ENCODE results near the gene ADGRB2.

The ADGRB2 gene

DNA sequence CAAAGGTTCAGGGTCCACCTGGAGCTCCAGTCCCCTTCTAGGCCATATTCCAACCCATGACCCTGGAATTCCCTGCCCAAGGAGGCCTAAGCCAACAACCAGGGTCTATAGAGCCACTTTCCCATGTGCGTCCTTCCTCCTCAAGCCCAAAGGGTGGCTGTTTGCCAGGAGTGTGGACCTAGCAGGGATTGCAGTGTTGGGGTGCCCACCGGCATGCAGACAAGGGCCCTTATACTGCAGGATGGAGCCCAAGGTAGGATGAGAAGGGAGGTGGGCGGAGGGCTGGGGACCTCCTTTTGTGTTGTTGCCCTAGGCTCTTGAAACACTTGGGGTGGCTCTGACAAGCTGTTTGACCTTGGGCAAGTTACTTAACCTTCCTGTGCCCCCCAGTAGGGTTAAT, 19.7 kb upstream of the ADGRB2 start:
- DNase-seq: no peak

DNA sequence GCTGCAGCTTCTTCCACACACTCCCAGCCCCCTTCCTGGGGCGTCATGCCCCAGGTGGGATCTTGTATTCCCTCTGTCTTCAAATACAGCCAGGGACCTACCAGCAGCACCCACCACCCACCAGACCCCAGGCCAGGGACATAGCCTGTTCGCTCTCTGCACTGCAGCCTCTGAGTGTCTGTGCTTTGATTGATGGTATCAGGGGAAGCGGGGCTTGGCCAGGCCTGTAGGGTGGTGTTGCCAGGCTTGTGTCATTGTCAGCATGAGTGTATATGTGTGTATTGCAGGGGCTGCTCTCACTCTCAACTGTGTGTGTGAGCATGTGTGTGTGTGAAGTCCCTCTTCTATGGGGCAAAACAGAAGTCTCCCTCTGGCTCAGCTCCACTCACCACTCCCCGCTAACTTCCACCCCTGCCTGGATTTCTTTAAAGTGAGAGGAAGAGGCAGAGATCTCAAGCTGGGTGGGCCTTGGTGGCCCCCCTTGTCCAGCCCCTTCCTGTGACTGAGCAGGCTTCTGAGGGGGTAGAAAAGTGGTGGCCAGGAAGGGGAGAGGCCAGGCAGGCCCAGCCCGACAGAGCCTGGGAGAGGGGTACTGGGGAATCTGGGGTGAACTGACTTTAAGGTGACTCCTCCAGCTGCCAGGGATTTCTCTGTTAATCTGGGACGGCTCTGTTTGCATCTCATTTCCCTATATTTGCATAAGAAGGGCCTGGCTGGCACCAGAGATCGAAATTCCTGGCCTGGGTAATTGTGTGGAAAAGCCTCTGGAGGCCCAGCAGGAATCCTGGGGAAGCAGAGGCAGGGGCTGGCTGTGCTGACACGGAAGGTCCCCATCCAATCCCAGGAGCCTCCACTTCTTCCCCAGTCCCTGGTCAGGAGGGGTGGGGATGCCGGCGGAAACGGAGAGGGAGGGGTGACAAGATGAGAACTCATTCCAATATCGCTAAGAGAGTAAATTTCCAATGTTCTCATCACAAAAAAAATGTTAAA, 18.6 kb upstream of the ADGRB2 start:
- DNase-seq: no peak

DNA sequence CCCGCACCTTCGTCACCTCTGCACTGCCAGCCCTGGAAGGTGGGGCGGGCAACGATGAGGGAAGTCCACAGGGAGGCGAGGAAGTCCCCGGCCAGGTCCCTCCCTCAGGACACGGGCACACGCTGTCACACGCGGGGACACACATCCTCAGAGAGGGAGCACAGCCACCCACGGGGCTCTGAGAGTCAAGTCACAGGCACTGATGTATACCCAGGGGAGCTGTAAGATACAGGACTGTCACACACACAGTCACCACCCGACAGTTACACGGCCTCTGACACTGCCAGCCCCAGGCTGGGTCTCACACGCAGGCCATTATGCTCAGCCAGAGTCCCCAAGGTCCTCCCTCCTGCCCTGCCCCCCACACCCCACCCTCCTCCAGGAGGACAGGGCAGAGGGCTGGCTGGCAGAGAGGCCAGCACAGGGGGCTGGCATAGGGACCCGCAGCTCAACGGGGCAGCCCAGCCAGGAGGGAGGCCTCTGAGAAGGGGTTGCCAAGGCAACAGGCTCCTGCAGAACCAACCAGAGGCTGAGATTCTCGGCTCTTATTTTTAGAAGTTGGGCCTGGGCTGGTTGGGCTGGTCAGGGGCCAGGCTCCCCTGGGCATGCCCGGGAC, 17.7 kb upstream of the ADGRB2 start:
- DNase-seq: peak in 27 of 58 donors; percentile 14 to 62 (median 33)

DNA sequence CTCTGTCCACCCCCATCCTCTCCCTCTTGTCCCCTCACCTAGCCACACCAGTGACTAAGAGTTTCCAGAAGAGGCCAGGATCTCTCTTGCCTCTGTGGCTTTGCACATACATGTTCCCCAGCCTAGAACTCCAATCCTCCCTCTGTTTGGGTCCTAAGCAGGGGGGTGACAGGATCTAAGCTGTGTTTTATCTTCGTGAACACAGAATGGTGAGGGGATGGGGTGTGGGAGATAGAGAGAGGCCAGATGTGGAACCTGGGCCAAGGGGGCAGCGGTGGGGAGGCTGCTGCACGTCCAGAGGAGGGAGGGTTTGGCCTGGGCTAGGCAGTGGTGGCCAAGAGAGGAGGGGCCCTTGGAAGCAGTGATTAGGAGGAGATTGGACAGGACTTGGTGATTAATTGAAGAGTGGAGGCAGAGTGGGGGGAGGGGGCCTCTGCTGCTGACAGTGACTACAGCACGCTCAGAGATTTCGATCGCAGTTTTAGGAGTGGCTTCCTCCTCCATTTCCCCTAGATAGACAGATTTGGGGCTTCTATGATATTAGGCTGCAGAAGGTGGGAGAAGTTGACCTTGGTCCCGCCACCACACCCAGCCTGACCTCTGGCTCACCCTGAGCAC, 17.1 kb upstream of the ADGRB2 start:
- DNase-seq: no peak

DNA sequence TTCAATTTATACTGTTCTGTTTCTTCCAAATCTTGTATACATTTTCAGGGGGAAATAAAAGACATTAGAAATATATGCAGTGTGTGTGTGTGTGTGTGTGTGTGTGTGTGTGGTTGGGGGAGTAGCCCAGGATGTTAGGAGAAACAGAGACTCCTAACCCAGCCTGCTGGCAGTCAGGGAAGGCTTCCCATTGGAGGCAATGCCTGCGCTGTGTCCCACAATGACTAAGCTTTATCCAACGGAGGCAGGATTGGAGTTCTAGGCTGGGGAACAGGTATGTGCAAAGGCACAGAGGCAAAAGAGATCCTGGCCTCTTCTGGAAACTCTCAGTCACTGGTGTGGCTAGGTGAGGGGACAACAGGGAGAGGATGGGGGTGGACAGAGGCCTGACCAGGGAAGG, 16.5 kb upstream of the ADGRB2 start:
- DNase-seq: no peak

DNA sequence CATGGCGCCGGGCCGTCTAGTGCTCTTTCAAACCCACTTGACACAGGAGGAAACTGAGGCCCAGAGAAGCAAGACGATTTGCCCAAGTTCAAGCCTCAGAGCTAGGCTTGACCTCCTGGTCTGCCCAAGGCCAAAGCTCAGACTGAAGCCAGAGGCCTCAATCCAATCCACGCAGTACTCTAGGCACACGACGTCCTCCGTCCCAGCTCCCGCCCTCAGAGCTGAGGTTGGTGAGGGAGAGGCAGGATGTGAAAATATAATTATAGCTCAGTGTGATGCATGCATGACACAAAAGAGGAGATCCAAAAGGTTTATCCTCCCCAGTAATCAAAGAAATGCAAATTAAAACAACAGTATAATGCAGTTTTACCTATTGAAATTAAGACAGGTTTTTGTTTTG, 15.5 kb upstream of the ADGRB2 start:
- DNase-seq: no peak

DNA sequence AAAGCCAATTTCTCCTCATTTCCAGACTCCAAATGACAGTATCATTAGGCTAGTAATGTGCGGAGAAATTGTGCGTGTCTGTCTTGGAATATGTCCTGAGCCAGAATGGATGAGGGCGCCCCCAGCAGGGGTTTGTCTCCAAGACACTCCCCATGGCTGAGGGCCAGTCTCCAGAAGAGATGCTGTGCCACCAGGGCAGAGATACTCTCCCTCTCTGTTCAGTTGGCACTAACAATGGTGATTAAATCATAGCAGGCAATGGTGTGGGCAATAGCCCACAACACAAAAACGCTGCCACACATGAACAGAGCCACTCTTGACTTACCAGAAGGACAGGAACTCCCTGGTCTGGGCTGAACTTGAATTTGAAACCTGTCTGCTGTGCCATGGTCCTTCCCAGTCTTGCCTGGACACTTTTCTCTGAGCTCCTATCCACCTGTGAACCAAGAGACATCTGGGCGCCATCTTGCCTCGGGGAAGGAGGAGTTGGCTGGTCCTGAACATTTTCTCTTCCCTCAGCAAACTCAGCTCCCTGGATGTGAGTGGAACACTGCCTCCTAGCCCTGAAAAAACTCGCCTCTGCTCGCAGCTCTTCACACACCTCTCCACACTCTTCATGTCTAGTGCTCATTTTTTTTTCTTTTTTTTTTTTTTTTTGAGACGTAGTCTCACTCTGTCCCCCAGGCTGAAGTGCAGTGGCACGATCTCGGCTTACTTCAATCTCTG, 14.8 kb upstream of the ADGRB2 start:
- DNase-seq: no peak

DNA sequence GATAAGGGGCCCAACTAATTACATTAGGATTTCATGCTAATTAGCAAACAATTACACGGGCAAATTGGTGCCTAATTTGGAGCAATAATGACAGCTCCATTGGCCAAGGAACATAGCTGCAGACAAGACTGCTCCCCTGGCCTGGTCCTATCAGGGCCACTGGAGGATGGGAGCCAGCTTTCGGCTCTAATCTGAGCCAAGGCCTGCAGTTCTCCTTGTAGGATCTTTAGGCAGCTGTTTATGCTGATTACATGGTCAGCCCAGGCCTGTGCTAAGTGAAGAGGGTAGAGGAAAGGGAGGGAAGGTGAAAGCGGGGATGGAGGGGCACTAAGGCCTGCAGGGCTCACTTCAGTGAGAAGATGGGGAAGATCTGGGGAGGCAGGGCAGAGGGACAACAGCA, 12.4 kb upstream of the ADGRB2 start:
- DNase-seq: no peak

DNA sequence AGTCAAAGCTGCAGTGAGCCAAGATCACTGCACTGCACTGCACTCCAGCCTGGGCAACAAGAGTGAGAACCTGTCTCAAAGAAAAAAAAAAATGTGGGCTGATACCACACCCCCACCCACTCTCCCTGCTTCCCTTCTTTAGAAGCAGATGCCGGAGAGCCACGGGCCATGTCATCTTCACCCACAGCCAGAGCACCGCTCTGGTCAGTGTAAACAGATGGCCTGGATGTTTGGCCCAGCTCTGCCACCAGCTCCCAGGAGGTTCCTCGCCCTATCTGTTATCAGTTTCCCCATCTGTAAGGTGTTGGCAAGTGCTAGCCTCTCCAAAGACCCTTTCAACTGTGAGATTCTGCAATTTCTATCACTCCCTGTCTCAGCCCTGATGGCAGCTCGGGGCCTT, 11.9 kb upstream of the ADGRB2 start:
- no peak for DNase-seq

DNA sequence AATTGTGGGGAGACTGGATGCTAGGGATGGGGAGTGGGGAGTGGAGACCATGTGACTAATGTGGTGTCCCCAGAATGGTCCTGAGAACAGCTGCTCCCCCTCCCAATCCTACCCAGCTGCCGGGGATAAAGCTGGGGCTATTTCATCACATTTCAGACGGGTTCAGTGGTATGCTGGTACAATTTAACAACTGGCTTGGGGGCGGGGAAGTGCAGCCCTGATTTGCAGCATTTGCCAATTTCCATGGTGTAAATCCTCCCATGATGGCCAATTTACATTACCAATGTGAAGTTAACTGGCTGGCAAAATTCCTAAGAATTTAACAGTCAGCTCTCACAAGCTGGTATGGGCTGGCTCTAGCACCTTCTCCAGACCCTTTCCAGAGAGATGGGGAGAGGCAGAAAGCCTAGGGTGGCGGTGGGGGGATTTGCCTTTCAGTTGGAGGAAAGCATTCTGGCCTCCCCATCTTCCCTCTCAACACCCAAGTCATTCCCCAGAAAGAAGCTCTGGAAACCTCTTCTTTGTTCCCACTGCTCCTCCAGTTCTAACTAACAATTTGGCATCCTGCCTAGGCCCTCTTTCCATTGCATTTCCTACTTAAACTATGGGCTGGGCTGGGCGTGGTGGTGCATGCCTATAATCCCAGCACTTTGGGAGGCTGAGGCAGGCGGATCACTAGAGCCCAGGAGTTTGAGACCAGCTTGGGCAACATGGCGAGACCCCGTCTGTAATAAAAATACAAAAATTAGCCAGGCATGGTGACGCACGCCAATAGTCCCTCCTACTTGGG, 11.3 kb upstream of the ADGRB2 start:
- no peak for DNase-seq

DNA sequence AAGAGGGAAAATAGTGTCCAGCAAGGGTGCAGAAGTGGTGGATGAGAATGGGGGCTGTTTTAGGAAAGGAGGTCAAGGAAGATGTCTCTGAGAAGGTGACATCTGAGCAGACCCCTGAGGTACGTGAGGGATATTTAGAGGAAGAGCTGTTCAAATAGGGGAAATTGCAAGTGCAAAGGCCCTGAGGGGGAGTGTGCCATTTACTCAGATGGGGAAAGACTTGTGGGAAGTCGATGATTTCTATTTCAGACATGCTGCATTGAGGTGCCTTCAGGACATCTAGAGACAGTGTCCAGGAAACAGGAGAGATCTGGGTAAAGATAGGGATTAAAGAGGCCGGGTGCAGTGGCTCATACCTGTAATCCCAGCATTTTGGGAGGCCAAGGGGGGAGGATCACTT, 10.4 kb upstream of the ADGRB2 start:
- no peak for DNase-seq

DNA sequence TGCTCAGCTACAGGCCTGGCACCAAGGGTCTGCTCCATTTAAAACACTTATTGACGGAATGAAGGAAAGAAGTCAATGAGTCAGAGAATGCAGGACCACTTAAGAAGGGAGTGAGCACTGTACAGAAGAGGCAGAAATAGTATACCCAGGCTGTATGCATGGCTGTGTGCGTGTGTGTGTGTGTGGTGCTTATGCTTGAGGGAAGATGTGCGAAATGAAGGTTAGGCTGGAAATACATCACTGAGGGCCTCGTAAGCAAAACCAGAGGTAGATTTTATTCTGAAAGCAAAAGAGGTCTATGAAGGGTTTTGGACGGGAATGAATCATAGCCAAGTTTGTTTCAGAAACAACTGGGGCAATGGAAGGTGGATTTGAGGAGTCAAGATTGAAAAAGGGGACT, 9.7 kb upstream of the ADGRB2 start:
- DNase-seq: no peak

DNA sequence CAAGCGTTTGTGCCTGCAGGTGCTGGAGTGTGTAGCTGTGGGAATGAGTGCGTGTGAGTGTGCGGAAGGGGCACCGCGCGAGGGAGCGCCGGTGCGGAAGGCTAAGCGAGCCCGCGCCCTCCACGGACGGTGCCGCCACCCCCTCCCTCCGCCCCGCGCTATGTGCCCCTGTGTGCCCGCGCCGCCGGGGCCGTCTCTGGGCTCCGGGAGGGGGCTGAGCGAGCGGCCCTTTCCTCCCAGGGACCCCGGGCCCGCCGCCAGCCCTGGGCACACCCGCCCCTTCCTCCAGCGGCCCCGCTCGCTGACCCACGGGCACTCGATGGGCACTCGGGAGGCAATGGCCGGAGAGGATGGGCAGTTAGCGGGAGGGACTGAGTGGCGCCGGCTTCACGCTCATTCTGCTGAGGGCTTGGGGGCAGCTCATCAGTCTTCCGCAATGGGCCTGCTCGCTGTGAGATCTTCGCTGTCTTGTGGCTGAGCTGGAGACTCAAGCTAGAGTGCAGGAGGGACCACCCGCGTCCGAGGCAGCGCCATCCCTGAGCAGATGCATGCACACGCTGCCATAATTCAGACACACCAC, 8.6 kb upstream of the ADGRB2 start:
- no peak for DNase-seq

DNA sequence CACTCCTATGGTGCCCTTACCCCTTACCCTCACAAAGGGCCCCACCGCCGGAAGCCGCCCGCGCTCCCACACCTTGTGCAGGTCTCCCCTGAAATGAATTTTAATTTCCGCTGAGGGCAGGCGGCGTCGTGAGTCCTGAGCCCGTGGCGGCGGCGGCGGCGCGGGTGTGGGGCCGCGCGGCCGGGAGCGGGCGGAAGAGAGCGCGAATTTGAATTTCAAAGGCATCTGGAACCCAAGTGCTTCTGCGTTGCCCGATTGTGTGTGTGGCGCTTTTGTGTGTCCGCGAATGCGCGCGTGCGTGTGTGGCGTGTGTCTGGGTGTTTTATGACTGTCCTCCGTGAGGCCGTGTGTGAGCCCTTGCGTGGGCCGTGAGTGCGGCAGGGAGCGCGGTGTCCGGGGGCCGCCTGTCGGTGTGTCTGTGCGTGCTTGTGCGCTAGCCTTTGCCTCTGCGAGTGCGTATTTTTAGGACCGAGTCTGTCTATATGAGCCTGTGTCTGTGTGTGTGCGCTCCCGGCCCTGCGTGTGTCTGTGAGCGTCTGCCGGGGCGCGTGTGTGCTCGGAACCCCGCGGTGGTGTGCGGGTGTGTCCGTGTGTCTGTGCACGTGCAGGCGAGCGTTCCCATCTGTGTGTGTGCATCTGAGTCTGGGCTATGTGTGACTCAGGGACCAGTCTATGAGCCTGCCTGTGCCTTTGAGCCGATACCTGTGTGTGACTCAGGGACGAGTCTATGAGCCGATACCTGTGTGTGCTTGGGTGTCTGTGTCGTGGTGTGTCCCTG, 7.9 kb upstream of the ADGRB2 start:
- DNase-seq: peak in 10 of 58 donors; percentile 21 to 57 (median 40)

DNA sequence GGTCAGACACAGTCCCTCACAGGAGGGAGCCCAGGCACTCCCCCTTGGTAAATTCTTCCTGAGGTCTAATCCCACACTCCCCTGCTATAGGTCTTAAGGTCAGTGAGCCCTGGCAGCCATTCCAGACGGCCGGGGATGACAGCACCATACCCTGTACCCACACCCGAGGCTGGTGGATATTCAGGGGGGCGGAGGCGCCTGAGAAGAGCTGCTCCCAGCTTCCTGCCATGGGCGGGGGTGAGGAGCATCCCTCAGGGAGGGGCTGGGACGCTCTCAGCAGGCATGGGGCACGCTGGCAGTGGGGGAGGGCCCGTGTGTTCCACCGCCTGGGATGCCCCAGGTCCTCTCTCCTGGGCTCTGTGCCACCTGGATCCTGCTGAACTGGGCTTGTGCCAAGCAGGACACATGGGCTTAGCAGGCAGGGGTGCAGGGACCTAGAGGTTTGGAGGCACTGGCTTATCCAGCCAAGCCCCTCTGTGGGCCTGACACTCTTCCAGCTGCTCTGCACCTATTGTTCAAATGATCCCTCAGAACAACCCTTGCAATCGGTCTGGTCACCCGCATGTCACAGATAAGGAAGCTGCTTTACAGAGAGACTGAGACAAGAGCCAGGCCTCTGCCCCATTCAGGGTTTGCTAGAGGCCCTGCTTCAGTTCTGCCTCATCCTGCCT, 5.7 kb upstream of the ADGRB2 start:
- DNase-seq: peak in 6 of 58 donors; percentile 23 to 44 (median 30)

DNA sequence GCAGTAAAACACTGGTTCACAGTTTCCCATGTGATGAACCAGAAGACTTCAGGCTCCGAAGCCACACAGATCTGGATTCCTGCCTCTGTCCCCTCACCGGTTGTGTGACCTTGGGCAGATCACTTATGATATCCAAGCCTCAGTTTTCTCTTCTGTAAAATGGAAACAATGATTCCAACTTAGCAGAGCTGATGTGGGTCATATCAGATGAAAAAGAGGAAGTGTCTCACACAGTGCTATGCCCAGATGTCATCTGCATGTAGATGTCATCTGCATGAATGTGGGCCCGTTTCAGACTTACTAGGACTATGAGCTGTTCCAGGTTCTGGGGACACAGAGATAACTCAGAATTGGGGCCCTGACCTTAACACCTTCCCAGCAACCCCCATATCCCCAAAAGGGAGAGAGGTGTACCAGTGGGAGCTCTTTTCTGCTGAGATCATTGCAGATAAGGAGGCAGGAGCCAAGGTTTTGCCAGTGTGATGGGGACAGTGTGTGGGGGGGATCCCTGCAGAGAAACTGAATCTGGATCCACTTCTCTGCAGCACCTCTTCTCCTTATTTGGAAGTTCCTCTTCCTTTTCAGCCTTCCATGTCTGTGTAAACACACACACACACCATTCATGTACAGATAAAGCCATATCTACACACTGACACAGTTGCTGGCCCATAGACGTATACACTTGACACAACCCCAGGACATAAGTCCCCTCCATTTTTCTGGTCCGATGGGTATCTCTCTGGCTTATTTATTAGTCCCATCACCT, 5.0 kb upstream of the ADGRB2 start:
- DNase-seq: no peak

DNA sequence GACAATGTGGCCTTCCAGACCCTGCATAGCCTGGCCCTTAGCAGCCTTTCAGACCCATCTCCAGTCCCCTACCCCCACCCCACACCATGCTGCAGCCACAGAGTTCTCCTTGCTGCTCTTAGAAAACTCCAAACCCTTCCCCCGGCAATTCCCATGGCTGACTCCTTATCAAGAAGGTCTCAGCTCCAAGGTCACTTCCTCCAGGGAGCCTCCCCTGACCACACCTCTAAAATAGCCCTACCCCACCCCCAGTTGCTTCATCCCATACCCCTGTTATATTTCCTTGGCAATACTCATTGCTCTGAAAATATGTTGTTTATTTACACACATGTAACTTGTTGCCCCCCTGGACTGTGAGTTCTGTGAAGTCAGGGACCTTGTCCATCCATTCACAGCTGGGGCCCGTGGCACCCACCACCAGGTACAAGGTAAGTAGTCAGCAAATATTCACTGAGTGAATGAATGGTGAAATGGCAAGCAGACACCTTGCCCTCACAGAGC, 4.3 kb upstream of the ADGRB2 start:
- DNase-seq: no peak

DNA sequence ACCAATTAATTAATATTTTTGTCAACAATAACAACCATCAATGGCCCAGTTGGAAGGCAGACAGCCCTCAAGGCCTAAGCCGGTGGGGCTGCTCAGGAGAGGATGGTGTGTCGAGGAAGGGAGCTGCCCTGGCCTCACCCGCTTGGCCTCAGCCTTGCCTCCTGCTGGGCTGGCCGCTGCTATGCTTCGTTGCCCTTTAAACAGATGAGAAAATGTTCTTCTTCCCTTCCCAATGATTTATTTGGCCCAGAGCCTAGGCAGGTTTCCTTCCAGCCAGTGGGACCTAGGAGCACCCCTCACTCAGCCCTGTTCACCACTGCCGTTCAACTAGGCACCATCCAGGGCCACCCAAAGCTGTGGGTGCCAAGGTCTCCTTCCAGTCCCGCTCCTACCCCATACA, 3.1 kb upstream of the ADGRB2 start:
- DNase-seq: no peak

Measured in anterior cingulate cortex (tissue), 58 donors.